ENCODE results near the gene PGF.
"Not testable (repeated sequence)": the region's sequence is repeated elsewhere in the genome, so short reads cannot be mapped to it uniquely, and the experiment has no call there.

- not testable (repeated sequence) for TF ChIP-seq POLR2A, POLR2AphosphoS5 (IDR thresholded peaks at IDR 0.05)
- TF ChIP-seq, protein P1, sequence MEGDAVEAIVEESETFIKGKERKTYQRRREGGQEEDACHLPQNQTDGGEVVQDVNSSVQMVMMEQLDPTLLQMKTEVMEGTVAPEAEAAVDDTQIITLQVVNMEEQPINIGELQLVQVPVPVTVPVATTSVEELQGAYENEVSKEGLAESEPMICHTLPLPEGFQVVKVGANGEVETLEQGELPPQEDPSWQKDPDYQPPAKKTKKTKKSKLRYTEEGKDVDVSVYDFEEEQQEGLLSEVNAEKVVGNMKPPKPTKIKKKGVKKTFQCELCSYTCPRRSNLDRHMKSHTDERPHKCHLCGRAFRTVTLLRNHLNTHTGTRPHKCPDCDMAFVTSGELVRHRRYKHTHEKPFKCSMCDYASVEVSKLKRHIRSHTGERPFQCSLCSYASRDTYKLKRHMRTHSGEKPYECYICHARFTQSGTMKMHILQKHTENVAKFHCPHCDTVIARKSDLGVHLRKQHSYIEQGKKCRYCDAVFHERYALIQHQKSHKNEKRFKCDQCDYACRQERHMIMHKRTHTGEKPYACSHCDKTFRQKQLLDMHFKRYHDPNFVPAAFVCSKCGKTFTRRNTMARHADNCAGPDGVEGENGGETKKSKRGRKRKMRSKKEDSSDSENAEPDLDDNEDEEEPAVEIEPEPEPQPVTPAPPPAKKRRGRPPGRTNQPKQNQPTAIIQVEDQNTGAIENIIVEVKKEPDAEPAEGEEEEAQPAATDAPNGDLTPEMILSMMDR (IDR thresholded peaks at IDR 0.05), result not testable (repeated sequence)
Measured at GRCh38 chr14:74994182-74994581, 38.8 kb upstream of the PGF start.

All from upper lobe of left lung (tissue), 4 donors.